ENCODE data around the gene SKIDA1. TPM values are rescaled to one million over a fixed set of nuclear protein-coding genes. Genes with fewer than 3 reads are reported as not detected.

Gene SKIDA1
- total and polyA plus RNA-seq, 4 donors: 0.15 to 1.4 (median 0.99) TPM

GRCh38 chr10:21473135-21473534 is 52.3 kb downstream of the SKIDA1 start:
- WGBS, 2 donors: 49 to 52% methylated on average over 4 of the region's 4 CpGs
- H3K36me3 ChIP-seq (ENCODE audit: control insufficient read depth in 1 of 2, insufficient read depth in 2 of 2, low read length in 1 of 2): no peaks in the 10 kb centered on the region
- intact Hi-C loops (cut with DNase I): no loop called here
- H3K9me3 ChIP-seq (ENCODE audit: control insufficient read depth, low read length): no peaks in the 10 kb centered on the region
- H3K4me3 ChIP-seq (ENCODE audit: low read length in 2 of 2): no peak overlapping the region
- ATAC-seq (ENCODE audit: low FRiP score) (no peak), DNase-seq (no peak)
- no peak overlapping the region for H3K27ac ChIP-seq (ENCODE audit: low read depth in 1 of 2, low read length in 2 of 2)
- no peaks in the 10 kb centered on the region for H3K4me1 ChIP-seq (ENCODE audit: control insufficient read depth in 1 of 2, insufficient read depth in 2 of 2, low read length in 2 of 2)
- H3K27me3 ChIP-seq (ENCODE audit: control insufficient read depth in 1 of 2, insufficient read depth in 2 of 2, low read length in 1 of 2): peaks cover 0 to under 1% of the 10 kb centered on the region in 2 donors

- Histone ChIP-seq H3K27me3 (ENCODE audit: control insufficient read depth in 1 of 2, insufficient read depth in 2 of 2, low read length in 1 of 2) (no peaks in the 10 kb centered on the region), H3K4me3 (ENCODE audit: low read length in 2 of 2) (no peak overlapping the region), H3K27ac (ENCODE audit: low read depth in 1 of 2, low read length in 2 of 2) (no peak overlapping the region), H3K36me3 (ENCODE audit: control insufficient read depth in 1 of 2, insufficient read depth in 2 of 2, low read length in 1 of 2) (no peaks in the 10 kb centered on the region), H3K9me3 (ENCODE audit: control insufficient read depth, low read length) (no peaks in the 10 kb centered on the region), H3K4me1 (ENCODE audit: control insufficient read depth in 1 of 2, insufficient read depth in 2 of 2, low read length in 2 of 2) (no peaks in the 10 kb centered on the region)
- ATAC-seq (ENCODE audit: low FRiP score) (no peak), DNase-seq (no peak)
- 95 to 97% methylated on average over 3 of the region's 3 CpGs for WGBS, 2 donors
- intact Hi-C loops (cut with DNase I): no loop called here
Observed at GRCh38 chr10:21468086-21468485, 57.4 kb downstream of the SKIDA1 start.

GRCh38 chr10:21467633-21468032 is 57.8 kb downstream of the SKIDA1 start:
- no peak for ATAC-seq (ENCODE audit: low FRiP score)
- H3K27me3 ChIP-seq (ENCODE audit: control insufficient read depth in 1 of 2, insufficient read depth in 2 of 2, low read length in 1 of 2): no peaks in the 10 kb centered on the region
- no peaks in the 10 kb centered on the region for H3K36me3 ChIP-seq (ENCODE audit: control insufficient read depth in 1 of 2, insufficient read depth in 2 of 2, low read length in 1 of 2)
- H3K9me3 ChIP-seq (ENCODE audit: control insufficient read depth, low read length): no peaks in the 10 kb centered on the region
- no peak overlapping the region for H3K4me3 ChIP-seq (ENCODE audit: low read length in 2 of 2)
- no peaks in the 10 kb centered on the region for H3K4me1 ChIP-seq (ENCODE audit: control insufficient read depth in 1 of 2, insufficient read depth in 2 of 2, low read length in 2 of 2)
- 91 to 96% methylated on average over 1 of the region's 1 CpG for WGBS, 2 donors
- H3K27ac ChIP-seq (ENCODE audit: low read depth in 1 of 2, low read length in 2 of 2): no peak overlapping the region
- DNase-seq: no peak
- intact Hi-C loops (cut with DNase I): no loop called here

- no peak overlapping the region for H3K4me3 ChIP-seq (ENCODE audit: low read length in 2 of 2)
- no peaks in the 10 kb centered on the region for H3K9me3 ChIP-seq (ENCODE audit: control insufficient read depth, low read length)
- H3K36me3 ChIP-seq (ENCODE audit: control insufficient read depth in 1 of 2, insufficient read depth in 2 of 2, low read length in 1 of 2): no peaks in the 10 kb centered on the region
- whole genome bisulfite sequencing, 2 donors: 91 to 96% methylated on average over 7 of the region's 7 CpGs
- intact Hi-C loops (cut with DNase I): no loop called here
- H3K27me3 ChIP-seq (ENCODE audit: control insufficient read depth in 1 of 2, insufficient read depth in 2 of 2, low read length in 1 of 2): no peaks in the 10 kb centered on the region
- no peak overlapping the region for H3K27ac ChIP-seq (ENCODE audit: low read depth in 1 of 2, low read length in 2 of 2)
- no peak for DNase-seq
- ATAC-seq (ENCODE audit: low FRiP score): no peak
- no peaks in the 10 kb centered on the region for H3K4me1 ChIP-seq (ENCODE audit: control insufficient read depth in 1 of 2, insufficient read depth in 2 of 2, low read length in 2 of 2)
Observed at GRCh38 chr10:21464134-21464533, 61.3 kb downstream of the SKIDA1 start.

Small RNA genes lying within 50 kb of the gene (microRNA-seq; reads per million reads assigned to microRNA genes)
- 0 to 0.99 reads per million in 2 donors for gene MIR1915

Other genes starting within 250 kb of the SKIDA1 start
- 10 to 100 TPM; 35.5 to 75.3 TPM for gene MLLT10, start 8.6 kb upstream of the SKIDA1 start, total RNA-seq
- gene MLLT10, start 8.6 kb upstream of the SKIDA1 start, polyA plus RNA-seq: 10 to 100 TPM in 1 of 2 donors, 1 to 10 TPM in 1; 8.4 to 17.1 TPM

All from aorta (tissue), 5 donors.